A673 (cell line): Measurements from ENCODE around the gene CAMK2G. TPM values are rescaled to one million over a fixed set of nuclear protein-coding genes. Genes with fewer than 3 reads are reported as not detected.

Experiments
- BruUV-seq: library from RNA; stranded (reverse); fragments of 400-500 nt; replicated peaks from 2 replicates; lab custom pipeline; 2021; lab: Mats Ljungman, UMichigan
- CTCF ChIA-PET: fragments of 300-600 bp; sonication (Branson Sonifier 250); formaldehyde crosslinking; loops from one replicate; lab custom pipeline; 2022; ENCODE audit warnings: antibody characterized with exemption; lab: Charles Lee
- POLR2A ChIA-PET: fragments of 300-600 bp; sonication (Branson Sonifier 250); formaldehyde crosslinking; loops from one replicate; lab custom pipeline; 2022; ENCODE audit warnings: antibody characterized with exemption; ENCODE audit not compliant: low non-redundant PET; lab: Charles Lee
- DNase-seq: peaks from one replicate; pipeline ENCODE4 v3.0.0-alpha.2; 2015; ENCODE audit warnings: low spot score
- H3K27ac ChIP-seq: fragments of 200-600 bp; sonication (generic); 2 replicates; pipeline ENCODE4 v1.5.1; 2016; ENCODE audit warnings: mixed run types, low read depth, mild to moderate bottlenecking, mixed read lengths, antibody characterized with exemption, low read length; ENCODE audit not compliant: poor library complexity, severe bottlenecking
- H3K27me3 ChIP-seq: fragments of 200-600 bp; sonication (generic); replicated peaks from 2 replicates; pipeline ENCODE4 v1.6.1; 2017; ENCODE audit warnings: mixed run types, low read depth, mild to moderate bottlenecking, mixed read lengths, antibody characterized with exemption, low read length; ENCODE audit not compliant: insufficient read depth, poor library complexity
- H3K36me3 ChIP-seq: fragments of 200-600 bp; sonication (generic); 2 replicates; pipeline ENCODE4 v1.6.1; 2016; ENCODE audit warnings: mixed run types, mild to moderate bottlenecking, mixed read lengths, antibody characterized with exemption, low read length; ENCODE audit not compliant: insufficient read depth, poor library complexity, severe bottlenecking
- H3K4me1 ChIP-seq: fragments of 200-600 bp; sonication (generic); 2 replicates; pipeline ENCODE4 v1.6.1; 2017; ENCODE audit warnings: mixed run types, mild to moderate bottlenecking, mixed read lengths, antibody characterized with exemption, low read length; ENCODE audit not compliant: insufficient read depth, poor library complexity, severe bottlenecking
- H3K4me3 ChIP-seq: fragments of 200-600 bp; sonication (generic); 2 replicates; pipeline ENCODE4 v1.5.1; 2016; ENCODE audit warnings: low read depth, mixed run types, mild to moderate bottlenecking, mixed read lengths, low read length; ENCODE audit not compliant: poor library complexity, severe bottlenecking
- H3K9me3 ChIP-seq: fragments of 200-600 bp; sonication (generic); 2 replicates; pipeline ENCODE4 v1.6.1; 2016; ENCODE audit warnings: mixed run types, low read depth, mild to moderate bottlenecking, mixed read lengths, antibody characterized with exemption, low read length; ENCODE audit not compliant: poor library complexity, severe bottlenecking
- CTCF ChIP-seq: fragments of 300-800, 200-600 bp; sonication (generic); conservative IDR thresholded peaks from 2 replicates; pipeline ENCODE4 v1.5.1; 2017; ENCODE audit warnings: low read depth, mild to moderate bottlenecking, antibody characterized with exemption, low read length, moderate library complexity, mixed read lengths
- EZH2 ChIP-seq: fragments of 200-600 bp; sonication (generic); IDR thresholded peaks from 2 replicates; pipeline ENCODE4 v1.6.1; 2017; ENCODE audit warnings: borderline replicate concordance, low read depth, mild to moderate bottlenecking, mixed read lengths, antibody characterized with exemption, low read length; ENCODE audit not compliant: poor library complexity, severe bottlenecking
- intact Hi-C: fragments of 100-400 bp; cut with micrococcal nuclease; formaldehyde crosslinking; loops from one replicate; pipeline ENCODE4 v1.10.0; 2022; ENCODE audit not compliant: unreplicated experiment
- total RNA-seq: library from RNA; stranded (reverse); gene quantifications from 2 replicates; pipeline ENCODE4 v1.2.3, GENCODE V29; 2021

Gene CAMK2G
- total RNA-seq, 1 experiment from 2014 or later, result 32.7 TPM

- H3K36me3 ChIP-seq, result peaks cover 7% of the 10 kb centered on the region
- intact Hi-C loops, result no loop called here
- ChIA-PET CTCF (interaction anchor here (0.6 to 1.0 kb wide), 2 partner anchors 208 to 729 kb away, joined by 3 to 4 read pairs; no protein-coding TSS in a partner anchor), POLR2A (interaction anchor here (0.6 kb wide), 1 partner anchor 185 kb away, joined by 4 read pairs; no protein-coding TSS in a partner anchor)
- H3K4me3 ChIP-seq, result peak overlapping the region; percentile 71
- TF ChIP-seq EZH2, result no peak
- TF ChIP-seq CTCF, result no peak
- DNase-seq, result peak; percentile 19
- BruUV-seq, result no TSS peak
- H3K27ac ChIP-seq, result no peak overlapping the region
- H3K9me3 ChIP-seq, result no peaks in the 10 kb centered on the region
- H3K27me3 ChIP-seq, result no peaks in the 10 kb centered on the region
- H3K4me1 ChIP-seq, result peaks cover 7% of the 10 kb centered on the region
Observed at GRCh38 chr10:73873838-73874215, 528 bp downstream of the CAMK2G start.

GRCh38 chr10:73873142-73873837 lies 1.1 kb downstream of the CAMK2G start:
- intact Hi-C loops, result no loop called here

GRCh38 chr10:73872190-73872710 lies 2.1 kb downstream of the CAMK2G start:
- ChIA-PET CTCF (interaction anchor here (0.6 kb wide), 1 partner anchor 96 kb away, joined by 3 read pairs; no protein-coding TSS in a partner anchor), POLR2A (no interaction called here)
- BruUV-seq, result no TSS peak

More at GRCh38 chr10:73873142-73873837, 1.1 kb downstream of the CAMK2G start:
- ChIA-PET POLR2A (no interaction called here), CTCF (interaction anchor here (0.6 to 1.0 kb wide), 3 partner anchors 95 to 730 kb away, joined by 3 to 4 read pairs (median 3); no protein-coding TSS in a partner anchor)
- no peak for DNase-seq
- Histone ChIP-seq H3K27me3 (no peaks in the 10 kb centered on the region), H3K9me3 (no peaks in the 10 kb centered on the region), H3K36me3 (peaks cover 7% of the 10 kb centered on the region), H3K4me1 (peaks cover 7% of the 10 kb centered on the region), H3K4me3 (peak overlapping the region; percentile 71), H3K27ac (no peak overlapping the region)
- BruUV-seq, result TSS peak; percentile 28
- TF ChIP-seq EZH2, result no peak
- TF ChIP-seq CTCF, result no peak

More at GRCh38 chr10:73872190-73872710, 2.1 kb downstream of the CAMK2G start:
- peak; percentile 39 for DNase-seq
- intact Hi-C loops, result no loop called here
- H3K9me3 ChIP-seq, result no peaks in the 10 kb centered on the region
- H3K27ac ChIP-seq, result no peak overlapping the region
- H3K27me3 ChIP-seq, result no peaks in the 10 kb centered on the region
- H3K36me3 ChIP-seq, result peaks cover 7% of the 10 kb centered on the region
- no peak overlapping the region for H3K4me3 ChIP-seq
- H3K4me1 ChIP-seq, result peaks cover 7% of the 10 kb centered on the region
- no peak for TF ChIP-seq EZH2
- no peak; the same call in 1 of the 2 replicates for TF ChIP-seq CTCF
